Activated CD8-positive, alpha-beta memory T cell treated with anti-CD3 and anti-CD28 coated beads for 36 hours (primary cell): ENCODE data around the gene ITPR3. TPM values are rescaled to one million over a fixed set of nuclear protein-coding genes. Genes with fewer than 3 reads are reported as not detected.

Experiments used
- CTCF ChIA-PET: fragments of 350-600 bp; sonication (Branson Sonifier 250); formaldehyde crosslinking; loops from one replicate; lab custom pipeline; 2021; ENCODE audit warnings: antibody characterized with exemption; lab: Charles Lee
- POLR2A ChIA-PET: fragments of 350-600 bp; sonication (Branson Sonifier 250); formaldehyde crosslinking; loops from one replicate; lab custom pipeline; 2021; ENCODE audit warnings: antibody characterized with exemption; lab: Charles Lee
- total RNA-seq, 2 experiments: library from RNA; stranded (reverse); gene quantifications; one replicate each; pipeline ENCODE4 v1.2.3, GENCODE V29; 2021

Gene ITPR3
- total RNA-seq, 2 experiments from 2014 or later: 42.2 to 44.0 TPM

DNA sequence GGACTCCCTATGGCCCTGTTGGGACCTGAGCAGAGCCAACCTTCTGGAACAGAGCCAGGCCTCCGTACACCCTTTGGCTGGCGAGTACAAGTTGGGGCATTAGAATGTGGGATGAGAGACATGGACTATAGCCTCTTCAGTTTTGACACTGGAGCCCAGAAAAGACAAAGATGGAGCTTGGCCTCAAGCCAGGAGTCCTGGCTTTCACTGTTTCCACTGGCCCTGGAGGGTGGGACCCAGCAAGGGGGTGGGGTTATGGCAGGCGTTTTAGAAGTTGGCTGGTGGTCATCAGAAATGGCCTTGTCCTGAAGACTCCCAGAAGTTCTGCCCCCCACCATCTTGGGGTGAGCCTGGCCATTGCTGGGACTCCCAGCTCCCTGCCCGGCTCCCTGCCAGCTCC lies 21.8 kb downstream of the ITPR3 start:
- ChIA-PET POLR2A (no interaction called here), CTCF (interaction anchor here (0.6 to 2.6 kb wide), 4 partner anchors 21 to 246 kb away, joined by 3 to 7 read pairs (median 3); no protein-coding TSS in a partner anchor)

DNA sequence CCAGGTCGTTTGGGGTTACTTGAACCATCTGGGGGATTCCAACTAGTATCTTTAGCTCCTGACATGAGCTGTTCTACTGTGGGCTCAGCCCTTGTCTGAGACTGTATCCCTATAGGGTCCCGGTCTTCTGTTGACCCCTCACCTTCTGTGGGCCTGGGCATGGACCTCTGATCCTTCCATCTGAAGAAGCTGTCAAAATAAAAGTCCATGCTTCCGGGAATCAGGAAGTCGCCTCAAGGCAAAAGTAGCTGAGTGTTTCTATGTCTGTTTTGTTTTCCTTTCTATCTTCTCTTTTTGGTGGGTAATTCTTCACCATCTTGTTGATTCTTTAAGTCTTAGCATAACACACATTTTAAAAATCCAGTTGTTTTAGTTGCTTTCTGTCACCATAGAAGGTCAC lies 30.3 kb downstream of the ITPR3 start:
- CTCF ChIA-PET: no interaction called here
- POLR2A ChIA-PET: no interaction called here

DNA sequence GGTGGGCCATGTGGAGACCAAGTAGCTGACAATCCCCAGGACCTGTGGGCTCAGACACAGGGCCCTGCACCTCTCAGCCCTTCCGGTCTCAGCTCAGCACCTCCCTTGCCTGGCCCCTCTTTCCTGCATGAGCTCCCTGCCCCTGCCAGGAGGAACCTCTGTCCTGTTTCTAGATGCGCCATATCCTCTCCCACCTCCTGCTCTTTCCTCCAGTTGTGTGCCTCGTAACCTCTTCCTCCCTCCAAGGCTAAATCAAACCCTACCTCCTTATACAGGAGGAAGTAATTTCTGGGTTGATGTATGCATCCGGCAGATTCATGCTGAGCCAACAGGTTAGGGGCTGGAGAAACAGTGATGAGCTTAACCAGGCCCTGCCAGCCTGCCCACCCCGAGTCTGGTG lies 30.9 kb downstream of the ITPR3 start:
- ChIA-PET POLR2A (no interaction called here), CTCF (interaction anchor here (0.7 kb wide), 1 partner anchor 20 kb away, joined by 3 read pairs; no protein-coding TSS in a partner anchor)

DNA sequence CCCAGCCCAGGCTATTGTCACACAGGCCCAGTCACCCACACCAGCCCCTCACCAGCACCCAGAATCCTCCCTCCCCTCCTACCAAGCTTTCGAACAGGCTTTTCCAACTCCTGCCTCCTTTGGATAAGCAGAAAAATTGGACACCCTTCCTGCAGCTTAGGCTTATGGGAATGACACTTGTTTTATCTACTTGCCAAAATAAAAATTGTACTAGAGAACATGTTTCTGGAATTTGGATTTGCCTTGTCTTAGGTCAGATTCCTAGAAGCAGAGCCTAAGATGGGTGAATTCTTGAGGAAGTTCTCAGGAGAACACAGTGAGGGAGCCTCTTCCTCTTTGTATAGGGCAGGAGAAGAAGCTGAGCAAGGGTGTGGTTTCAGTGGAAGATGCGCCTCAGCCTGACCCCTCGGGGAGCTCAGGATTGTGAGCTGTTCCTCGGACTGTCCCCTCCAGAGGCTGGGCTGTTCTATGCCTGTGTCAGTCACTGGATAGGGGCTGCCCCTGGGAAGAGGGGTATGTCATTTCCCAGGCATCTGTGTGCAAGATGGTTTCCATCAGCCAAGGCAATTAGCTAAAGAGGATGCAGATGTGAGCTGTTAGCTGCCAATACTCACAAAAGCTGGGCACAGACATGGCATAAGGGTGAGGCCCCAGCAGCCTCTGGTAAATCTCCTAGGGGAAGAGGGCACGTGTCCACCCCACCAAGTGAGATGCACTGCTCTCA lies 33.9 kb downstream of the ITPR3 start:
- ChIA-PET POLR2A (no interaction called here), CTCF (no interaction called here)

DNA sequence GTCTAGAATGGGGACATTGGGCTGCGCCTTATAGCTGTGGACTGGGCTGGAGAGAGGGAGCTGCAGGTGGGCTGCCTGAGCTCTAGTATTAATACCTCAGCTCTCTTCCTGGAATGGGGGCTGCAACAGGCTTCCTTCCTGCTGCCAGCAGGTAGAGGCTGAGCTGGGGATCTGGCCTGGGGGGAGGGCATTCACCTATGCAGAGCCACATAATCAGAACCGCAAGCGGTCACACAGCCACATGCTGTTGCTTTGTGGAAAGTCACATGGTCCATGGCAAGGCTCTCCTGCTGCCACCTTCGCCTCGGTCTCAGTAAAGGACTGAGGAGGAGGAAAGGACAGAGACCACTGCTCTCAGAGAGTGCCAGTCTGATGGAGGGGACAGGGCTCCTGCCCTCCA lies 35.7 kb downstream of the ITPR3 start:
- CTCF ChIA-PET: interaction anchor here (0.5 to 1.8 kb wide), 2 partner anchors 49 to 1176 kb away, joined by 3 to 4 read pairs; no protein-coding TSS in a partner anchor

DNA sequence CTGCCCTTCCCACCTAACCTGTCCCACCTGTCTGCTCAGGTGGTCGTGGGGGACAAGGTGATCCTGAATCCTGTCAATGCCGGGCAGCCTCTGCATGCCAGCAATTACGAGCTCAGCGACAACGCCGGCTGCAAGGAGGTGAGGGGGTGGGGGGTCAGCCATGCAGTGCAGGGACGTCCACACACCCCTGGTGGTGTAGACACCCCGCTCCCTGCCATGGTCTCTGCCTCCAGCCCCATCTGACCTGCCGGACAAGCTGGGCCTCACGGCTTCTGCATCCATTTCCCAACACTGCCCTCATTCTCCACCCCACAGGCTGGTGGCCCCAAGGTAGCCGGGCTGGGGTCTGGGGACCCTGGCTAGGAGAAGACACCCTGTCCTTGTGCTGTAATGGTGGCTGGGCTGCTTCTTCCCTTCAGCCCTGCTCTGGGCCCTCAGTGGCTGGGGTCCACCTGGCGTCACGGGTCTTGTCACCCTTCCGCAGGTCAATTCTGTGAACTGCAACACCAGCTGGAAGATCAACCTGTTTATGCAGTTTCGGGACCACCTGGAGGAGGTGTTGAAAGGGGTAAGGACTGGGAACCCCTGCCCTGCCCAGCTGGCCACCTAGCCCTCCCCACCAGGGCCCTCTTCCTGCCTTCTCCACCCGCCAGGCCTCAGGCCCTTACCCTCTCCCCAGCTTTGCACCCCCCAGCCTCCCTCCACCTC lies 38.0 kb downstream of the ITPR3 start:
- ChIA-PET CTCF (interaction anchor here (0.5 kb wide), 1 partner anchor 42 kb away, joined by 4 read pairs; no protein-coding TSS in a partner anchor), POLR2A (no interaction called here)

More for the DNA sequence above, 35.7 kb downstream of the ITPR3 start:
- POLR2A ChIA-PET: interaction anchor here (0.6 kb wide), 1 partner anchor 470 kb away, joined by 4 read pairs; no protein-coding TSS in a partner anchor

DNA sequence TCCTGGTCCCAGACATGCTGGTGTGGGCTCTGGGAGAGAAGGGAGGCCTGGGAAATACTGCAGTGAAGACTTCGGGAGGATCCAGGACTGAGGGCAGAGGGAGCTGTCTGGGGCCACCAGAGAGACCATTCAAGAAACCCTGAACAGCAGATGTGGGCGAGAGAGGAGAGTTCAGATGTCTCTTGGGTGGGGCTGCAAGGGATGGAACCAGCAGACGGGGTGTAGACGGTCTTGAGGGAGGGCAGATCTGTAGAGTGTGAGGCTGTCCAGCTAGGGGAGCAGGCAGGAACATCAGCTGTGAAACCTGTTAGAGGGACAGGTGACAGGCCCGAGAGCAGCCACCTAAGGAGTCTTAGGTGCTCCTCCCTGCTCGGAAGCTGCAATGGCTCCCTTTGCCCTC lies 38.9 kb downstream of the ITPR3 start:
- CTCF ChIA-PET: no interaction called here
- POLR2A ChIA-PET: no interaction called here

DNA sequence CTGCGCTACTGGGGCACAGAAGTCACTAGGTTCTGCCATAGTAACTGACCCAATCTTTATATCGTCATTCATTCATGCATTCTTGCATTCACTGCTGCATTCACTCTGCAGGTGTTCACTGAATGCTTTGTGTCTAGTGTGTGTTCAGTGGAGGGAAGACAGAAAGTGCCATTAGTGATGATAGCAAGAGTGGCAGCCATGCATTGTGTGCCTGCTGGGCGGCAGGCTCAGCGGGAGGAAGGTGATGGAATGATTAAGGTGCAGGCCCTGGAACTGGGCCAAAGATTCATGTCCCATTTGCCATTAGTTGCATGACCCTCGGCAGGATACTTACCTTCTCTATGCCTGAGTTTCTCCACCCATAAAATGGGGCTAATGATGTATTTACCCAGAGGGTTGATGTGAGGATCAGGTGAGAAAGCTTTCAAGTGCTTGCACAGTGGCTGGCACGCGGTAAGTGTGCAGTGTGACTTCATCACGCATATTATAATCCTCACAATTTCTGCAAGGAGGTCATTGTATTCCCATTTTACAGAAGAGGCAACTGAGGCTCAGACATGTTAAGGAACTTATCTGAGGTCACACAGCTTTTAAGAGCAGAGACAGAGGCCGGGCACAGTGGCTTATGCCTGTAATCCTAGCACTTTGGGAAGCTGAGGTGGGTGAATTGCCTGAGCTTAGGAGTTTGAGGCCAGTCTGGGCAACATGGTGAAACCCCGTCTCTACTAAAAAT lies 40.1 kb downstream of the ITPR3 start:
- CTCF ChIA-PET: interaction anchor here (1.4 kb wide), 1 partner anchor 76 kb away, joined by 3 read pairs; no protein-coding TSS in a partner anchor
- POLR2A ChIA-PET: no interaction called here

DNA sequence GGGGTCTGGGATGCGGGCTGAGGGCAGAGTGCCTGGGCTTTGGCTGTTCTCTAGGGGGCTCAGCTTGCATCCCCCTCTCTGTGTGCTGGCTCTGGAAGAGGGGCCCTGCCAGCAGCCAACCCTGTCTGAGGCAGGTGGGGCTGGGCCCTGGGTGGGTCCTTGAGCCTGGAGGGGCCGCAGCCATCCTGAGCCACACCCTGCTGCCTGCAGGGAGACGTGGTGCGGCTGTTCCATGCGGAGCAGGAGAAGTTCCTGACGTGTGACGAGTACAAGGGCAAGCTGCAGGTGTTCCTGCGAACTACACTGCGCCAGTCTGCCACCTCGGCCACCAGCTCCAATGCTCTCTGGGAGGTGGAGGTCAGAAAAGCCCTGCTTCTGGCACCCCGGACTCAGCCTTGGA lies 41.2 kb downstream of the ITPR3 start:
- ChIA-PET POLR2A (no interaction called here), CTCF (interaction anchor here (1.4 kb wide), 1 partner anchor 77 kb away, joined by 3 read pairs; no protein-coding TSS in a partner anchor)

DNA sequence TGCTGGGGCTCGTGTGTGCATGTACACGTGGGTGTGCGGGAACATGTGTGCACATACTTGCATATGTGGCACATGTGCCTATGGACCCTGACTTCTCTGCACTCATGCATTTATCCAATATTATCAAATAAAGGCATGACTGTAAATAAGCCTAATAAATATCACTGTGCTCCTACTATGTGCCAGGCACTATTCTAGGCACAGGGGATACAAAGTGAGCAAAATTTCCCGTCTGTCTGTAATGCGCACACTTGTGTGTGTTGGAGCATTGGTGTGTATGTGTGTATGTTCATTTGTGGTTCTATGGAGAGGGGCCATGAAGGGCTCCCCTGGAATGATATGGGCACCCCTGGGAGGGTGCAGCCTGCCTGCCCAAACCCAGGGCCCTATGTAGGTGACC lies 41.9 kb downstream of the ITPR3 start:
- CTCF ChIA-PET: no interaction called here
- POLR2A ChIA-PET: no interaction called here

DNA sequence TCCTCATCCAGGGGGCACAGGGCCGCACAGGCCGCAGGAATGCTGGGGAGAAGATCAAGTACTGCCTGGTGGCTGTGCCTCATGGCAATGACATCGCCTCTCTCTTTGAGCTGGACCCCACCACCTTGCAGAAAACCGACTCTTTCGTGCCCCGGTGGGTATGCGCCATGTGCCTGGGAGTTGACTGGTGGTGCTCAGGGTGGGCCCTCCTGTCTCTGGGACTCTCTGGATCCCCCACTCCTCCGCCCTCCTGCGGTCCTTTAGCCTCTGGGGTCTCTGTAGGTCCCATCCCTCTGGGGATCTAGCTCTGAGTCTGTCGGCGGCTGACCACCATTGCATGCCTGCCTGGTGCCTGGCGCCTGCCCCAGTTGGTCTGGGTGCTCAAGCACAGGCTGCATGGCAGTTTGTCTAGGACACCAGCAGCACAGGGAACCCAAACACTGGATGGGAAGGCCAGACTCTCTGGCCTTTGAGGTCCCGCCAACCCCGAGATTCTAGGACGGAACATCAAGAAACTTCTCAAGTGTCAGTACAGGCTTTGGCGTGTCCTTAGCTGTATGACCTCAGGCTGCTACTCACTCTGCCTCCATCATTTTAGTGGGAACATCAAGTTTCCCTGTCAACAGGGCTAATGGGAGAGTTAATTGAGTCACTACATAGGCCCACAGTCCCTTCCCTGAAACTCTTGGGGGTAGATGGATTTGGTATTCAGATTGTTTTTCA lies 42.8 kb downstream of the ITPR3 start:
- ChIA-PET POLR2A (no interaction called here), CTCF (interaction anchor here (0.8 kb wide), 1 partner anchor 21 kb away, joined by 3 read pairs; no protein-coding TSS in a partner anchor)

DNA sequence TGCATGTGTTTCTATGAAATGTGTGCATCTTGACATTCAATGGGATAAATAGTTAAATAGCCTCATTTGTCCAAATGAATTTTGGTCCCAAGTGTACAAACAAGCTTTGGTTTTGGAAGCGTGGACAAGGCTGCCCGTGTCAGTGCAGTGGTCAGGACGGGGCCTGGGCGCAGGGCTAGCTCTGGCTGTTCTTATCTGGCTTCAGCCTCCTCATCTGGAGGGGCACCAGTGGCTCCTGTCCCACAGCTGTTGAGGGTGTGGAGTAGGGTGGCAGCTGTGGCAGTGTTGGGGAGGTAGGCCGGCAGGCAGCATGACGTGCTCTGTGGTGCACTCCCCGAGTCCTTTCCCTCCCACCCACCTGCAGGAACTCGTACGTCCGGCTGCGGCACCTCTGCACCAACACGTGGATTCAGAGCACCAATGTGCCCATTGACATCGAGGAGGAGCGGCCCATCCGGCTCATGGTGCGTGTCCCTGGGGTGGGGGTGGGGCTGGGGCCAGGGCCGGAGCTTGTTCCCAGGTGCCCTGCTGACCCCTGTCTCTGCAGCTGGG lies 43.5 kb downstream of the ITPR3 start:
- ChIA-PET CTCF (interaction anchor here (0.8 kb wide), 1 partner anchor 21 kb away, joined by 3 read pairs; no protein-coding TSS in a partner anchor), POLR2A (no interaction called here)

DNA sequence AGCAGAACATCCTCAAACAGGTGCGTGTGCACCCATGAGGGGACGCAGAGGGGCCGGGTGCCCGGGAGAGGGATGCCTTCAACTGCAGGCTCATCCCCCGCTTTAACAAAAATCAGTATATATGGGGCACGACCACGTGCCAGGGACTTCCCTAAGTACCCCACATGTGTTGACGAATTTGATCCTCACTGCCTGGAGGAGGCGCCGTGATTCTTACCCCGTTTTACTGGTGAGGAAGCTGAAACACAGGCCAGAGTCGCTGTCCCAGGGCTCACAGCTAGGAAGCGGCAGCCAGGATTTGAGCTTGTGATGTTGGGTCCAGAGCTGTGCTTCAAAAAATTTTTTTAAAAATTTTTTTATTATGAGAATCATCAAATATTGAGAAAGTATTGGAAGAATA lies 44.8 kb downstream of the ITPR3 start:
- ChIA-PET CTCF (interaction anchor here (0.7 kb wide), 1 partner anchor 240 kb away, joined by 3 read pairs; no protein-coding TSS in a partner anchor), POLR2A (interaction anchor here (0.6 kb wide), 1 partner anchor 105 kb away, joined by 8 read pairs; no protein-coding TSS in a partner anchor)

DNA sequence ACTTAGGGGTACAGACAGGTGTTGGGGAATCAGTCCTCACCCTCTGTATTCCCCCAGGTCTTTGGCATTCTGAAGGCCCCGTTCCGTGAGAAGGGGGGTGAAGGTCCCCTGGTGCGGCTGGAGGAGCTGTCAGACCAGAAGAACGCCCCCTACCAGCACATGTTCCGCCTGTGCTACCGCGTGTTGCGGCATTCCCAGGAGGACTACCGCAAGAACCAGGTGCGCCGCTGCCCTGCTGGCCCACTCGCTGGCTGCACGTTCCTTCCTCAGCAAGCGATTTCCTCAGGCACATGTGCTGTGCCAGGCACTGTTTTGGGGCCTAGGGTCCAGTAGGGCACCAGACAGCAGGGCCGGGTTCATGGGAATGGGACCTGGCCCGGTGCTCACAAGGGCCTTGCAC lies 46.0 kb downstream of the ITPR3 start:
- ChIA-PET POLR2A (no interaction called here), CTCF (interaction anchor here (1.2 kb wide), 1 partner anchor 34 kb away, joined by 3 read pairs; no protein-coding TSS in a partner anchor)

DNA sequence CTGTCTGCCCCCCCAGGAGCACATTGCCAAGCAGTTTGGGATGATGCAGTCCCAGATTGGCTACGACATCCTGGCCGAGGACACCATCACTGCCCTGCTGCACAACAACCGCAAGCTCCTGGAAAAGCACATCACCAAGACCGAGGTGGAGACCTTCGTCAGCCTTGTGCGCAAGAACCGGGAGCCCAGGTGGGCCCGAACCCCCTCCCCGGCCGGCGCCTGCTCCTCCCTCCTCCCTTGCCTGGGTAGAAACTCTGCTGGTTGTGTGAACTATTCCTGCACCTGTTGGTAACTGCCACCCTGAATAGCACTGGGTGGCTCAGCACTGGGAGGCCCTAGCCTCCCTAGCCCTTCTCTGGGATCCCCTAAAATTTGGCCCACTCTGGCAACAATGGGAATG lies 46.7 kb downstream of the ITPR3 start:
- POLR2A ChIA-PET: no interaction called here
- CTCF ChIA-PET: interaction anchor here (1.2 kb wide), 1 partner anchor 33 kb away, joined by 3 read pairs; no protein-coding TSS in a partner anchor

DNA sequence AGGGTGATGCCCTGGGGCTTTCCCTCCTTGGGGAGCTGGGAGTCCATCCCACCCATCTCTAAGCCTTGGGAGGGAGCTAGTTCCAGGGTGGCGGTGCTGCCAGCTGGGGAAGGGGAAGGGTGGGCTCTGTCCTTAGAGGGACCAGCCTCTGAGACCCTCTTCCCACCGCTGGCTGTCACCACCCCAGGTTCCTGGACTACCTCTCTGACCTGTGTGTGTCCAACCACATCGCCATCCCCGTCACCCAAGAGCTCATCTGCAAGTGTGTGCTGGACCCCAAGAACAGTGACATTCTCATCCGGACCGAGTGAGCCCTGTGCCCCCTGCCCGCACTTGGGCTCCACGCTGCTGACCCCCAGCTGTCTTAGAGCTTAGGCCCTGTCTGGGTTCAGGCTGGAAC lies 47.2 kb downstream of the ITPR3 start:
- CTCF ChIA-PET: interaction anchor here (1.1 to 1.2 kb wide), 2 partner anchors 15 to 32 kb away, joined by 3 read pairs; no protein-coding TSS in a partner anchor
- POLR2A ChIA-PET: no interaction called here

DNA sequence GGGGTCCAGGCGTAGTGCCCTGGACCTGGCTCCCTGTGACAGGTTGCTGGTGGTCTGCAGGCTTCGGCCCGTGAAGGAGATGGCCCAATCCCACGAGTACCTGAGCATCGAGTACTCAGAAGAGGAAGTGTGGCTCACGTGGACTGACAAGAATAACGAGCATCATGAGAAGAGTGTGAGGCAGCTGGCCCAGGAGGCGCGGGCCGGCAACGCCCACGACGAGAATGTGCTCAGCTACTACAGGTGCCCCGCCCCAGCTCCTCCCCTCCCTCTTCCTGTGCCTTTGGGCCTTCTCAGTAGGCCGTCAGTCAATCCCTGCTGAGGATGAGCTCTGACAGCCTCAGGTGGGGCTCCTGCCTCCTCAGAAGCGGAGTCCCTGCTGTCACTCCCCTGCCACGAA lies 47.8 kb downstream of the ITPR3 start:
- ChIA-PET CTCF (interaction anchor here (1.1 kb wide), 1 partner anchor 15 kb away, joined by 3 read pairs; no protein-coding TSS in a partner anchor), POLR2A (no interaction called here)

DNA sequence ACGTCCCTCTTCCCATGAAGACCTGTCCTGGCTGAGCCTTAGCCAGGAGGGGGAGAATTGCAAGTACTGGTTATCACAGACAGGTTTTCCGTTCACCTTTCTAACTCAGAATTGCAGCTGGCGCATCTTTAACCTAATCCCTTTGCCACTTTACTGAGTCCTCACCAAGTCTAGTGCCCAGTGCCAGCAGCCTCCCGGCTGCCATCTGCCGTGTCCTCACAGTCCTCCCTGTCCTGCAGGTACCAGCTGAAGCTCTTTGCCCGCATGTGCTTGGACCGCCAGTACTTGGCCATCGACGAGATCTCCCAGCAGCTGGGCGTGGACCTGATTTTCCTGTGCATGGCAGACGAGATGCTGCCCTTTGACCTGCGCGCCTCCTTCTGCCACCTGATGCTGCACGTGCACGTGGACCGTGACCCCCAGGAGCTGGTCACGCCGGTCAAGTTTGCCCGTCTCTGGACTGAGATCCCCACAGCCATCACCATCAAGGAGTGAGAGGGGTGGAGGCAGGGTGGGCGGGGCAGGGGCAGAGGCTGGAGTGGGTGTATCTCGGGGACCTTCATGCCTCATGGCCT lies 49.1 kb downstream of the ITPR3 start:
- ChIA-PET POLR2A (no interaction called here), CTCF (no interaction called here)
